ENCODE results near the gene IDH3A. TPM values are rescaled to one million over a fixed set of nuclear protein-coding genes. Genes with fewer than 3 reads are reported as not detected.

The IDH3A gene
- total and polyA plus RNA-seq, 12 donors, result 110 to 509 (median 450) TPM

GRCh38 chr15:78179906-78180305 lies 30.7 kb downstream of the IDH3A start:
- Histone ChIP-seq H3K4me3 (no peak overlapping the region), H3K27me3 (no peaks in the 10 kb centered on the region), H3K4me1 (no peaks in the 10 kb centered on the region), H3K36me3 (no peaks in the 10 kb centered on the region), H3K9me3 (no peaks in the 10 kb centered on the region), H3K27ac (no peak overlapping the region)
- ATAC-seq (no peak), DNase-seq (no peak)
- no peak for TF ChIP-seq CTCF (IDR thresholded peaks at IDR 0.05)
- intact Hi-C loops (cut with DNase I), result loop anchor here in 4 of 10 donors (5.0 kb wide), 3 partner anchors 53 to 68 kb away; no protein-coding TSS in a partner anchor
- 87 to 89% methylated on average over 5 of the region's 5 CpGs for WGBS, 2 donors

- ATAC-seq, result peak in 1 of 8 donors; percentile 18
- TF ChIP-seq CTCF (IDR thresholded peaks at IDR 0.05), result no peak
- Histone ChIP-seq H3K27me3 (no peaks in the 10 kb centered on the region), H3K9me3 (no peaks in the 10 kb centered on the region), H3K36me3 (no peaks in the 10 kb centered on the region), H3K27ac (no peak overlapping the region), H3K4me1 (no peaks in the 10 kb centered on the region), H3K4me3 (no peak overlapping the region)
- no peak for DNase-seq
- intact Hi-C loops (cut with DNase I), result loop anchor here in 2 of 10 donors (5.0 kb wide), 2 partner anchors 55 to 70 kb away; no protein-coding TSS in a partner anchor
- 89 to 90% methylated on average over 5 of the region's 5 CpGs for WGBS, 2 donors
Measured at GRCh38 chr15:78182336-78182700, 33.2 kb downstream of the IDH3A start.

GRCh38 chr15:78182821-78183220 lies 33.7 kb downstream of the IDH3A start:
- intact Hi-C loops (cut with DNase I), result loop anchor here in 2 of 10 donors (5.0 kb wide), 2 partner anchors 56 to 71 kb away; no protein-coding TSS in a partner anchor
- 92 to 98% methylated on average over 4 of the region's 4 CpGs for WGBS, 2 donors

GRCh38 chr15:78192826-78193594 lies 43.8 kb downstream of the IDH3A start:
- no peak overlapping the region for H3K4me3 ChIP-seq
- H3K9me3 ChIP-seq, result peaks cover 0 to 15% (median 0%) of the 10 kb centered on the region in 11 donors
- H3K4me1 ChIP-seq, result no peaks in the 10 kb centered on the region
- no peaks in the 10 kb centered on the region for H3K36me3 ChIP-seq
- 93 to 94% methylated on average over 10 of the region's 10 CpGs for WGBS, 2 donors
- intact Hi-C loops (cut with DNase I), result loop anchor here in 4 of 10 donors (5.0 to 10.0 kb wide), 4 partner anchors 49 to 81 kb away; partner anchors contain the start of gene CIB2 (in 1 of the 4)
- no peaks in the 10 kb centered on the region for H3K27me3 ChIP-seq
- H3K27ac ChIP-seq, result no peak overlapping the region
- ATAC-seq (peak in 1 of 8 donors; percentile 39), DNase-seq (no peak)
- TF ChIP-seq CTCF (IDR thresholded peaks at IDR 0.05), result no peak

More at GRCh38 chr15:78182821-78183220, 33.7 kb downstream of the IDH3A start:
- no peaks in the 10 kb centered on the region for H3K4me1 ChIP-seq
- no peak for ATAC-seq
- DNase-seq, result no peak
- H3K27ac ChIP-seq, result no peak overlapping the region
- no peak for TF ChIP-seq CTCF (IDR thresholded peaks at IDR 0.05)
- H3K9me3 ChIP-seq, result no peaks in the 10 kb centered on the region
- no peaks in the 10 kb centered on the region for H3K27me3 ChIP-seq
- H3K36me3 ChIP-seq, result no peaks in the 10 kb centered on the region
- no peak overlapping the region for H3K4me3 ChIP-seq
